ENCODE measurements around the gene FREM2.

The FREM2 gene

DNA sequence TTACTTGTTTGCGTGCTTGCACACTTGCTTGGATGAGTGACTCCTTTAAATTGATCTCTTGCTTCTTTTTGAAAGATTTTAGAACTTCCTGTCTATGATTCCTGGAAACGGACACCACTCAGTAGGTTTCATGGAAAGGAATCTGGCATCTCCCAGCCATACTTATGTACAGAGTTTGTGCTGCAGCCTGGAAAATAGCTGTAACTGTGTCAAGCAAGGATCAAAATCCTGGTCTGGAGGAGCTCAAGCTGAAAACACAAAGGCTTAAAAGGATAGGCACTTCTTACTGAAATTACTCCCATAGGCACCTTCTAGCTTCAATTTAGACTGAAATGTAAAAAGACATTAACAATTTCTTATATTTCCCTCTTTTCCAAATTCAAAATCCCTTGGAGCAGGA lies 1.4 kb upstream of the FREM2 start:
- no peak for DNase-seq (ENCODE audit: insufficient read length, low spot score)
- FAIRE-seq: no peak

DNA sequence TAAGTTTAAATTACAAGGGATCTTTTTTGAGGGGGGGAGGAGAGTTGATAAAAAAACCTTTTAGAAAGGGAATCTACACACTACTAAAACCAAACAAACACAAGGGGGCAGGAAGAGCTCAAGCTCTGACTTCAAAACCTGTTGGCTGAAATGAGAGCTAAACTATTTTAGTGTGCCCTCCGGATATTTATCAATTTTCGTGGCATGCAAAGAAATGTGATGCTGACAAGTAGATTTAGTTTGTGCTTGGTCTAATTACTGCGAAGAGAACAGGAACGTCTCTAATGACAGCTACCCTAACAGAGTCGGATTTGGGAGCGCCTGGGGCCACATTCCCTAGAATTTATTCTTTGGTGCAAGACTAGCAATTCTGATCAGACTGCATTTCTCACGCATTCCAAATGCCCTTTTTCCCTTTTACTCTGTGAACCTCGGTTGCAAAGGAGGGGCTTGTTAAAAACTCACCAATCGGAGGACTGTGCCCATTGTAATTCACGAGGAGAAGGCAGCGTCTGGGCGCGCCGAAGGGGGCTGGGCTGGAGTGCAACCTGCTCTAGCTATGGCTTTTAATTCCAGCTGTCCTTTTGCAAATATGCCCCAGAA lies 802 bp upstream of the FREM2 start:
- no peak for DNase-seq (ENCODE audit: insufficient read length, low spot score)
- FAIRE-seq: no peak

DNA sequence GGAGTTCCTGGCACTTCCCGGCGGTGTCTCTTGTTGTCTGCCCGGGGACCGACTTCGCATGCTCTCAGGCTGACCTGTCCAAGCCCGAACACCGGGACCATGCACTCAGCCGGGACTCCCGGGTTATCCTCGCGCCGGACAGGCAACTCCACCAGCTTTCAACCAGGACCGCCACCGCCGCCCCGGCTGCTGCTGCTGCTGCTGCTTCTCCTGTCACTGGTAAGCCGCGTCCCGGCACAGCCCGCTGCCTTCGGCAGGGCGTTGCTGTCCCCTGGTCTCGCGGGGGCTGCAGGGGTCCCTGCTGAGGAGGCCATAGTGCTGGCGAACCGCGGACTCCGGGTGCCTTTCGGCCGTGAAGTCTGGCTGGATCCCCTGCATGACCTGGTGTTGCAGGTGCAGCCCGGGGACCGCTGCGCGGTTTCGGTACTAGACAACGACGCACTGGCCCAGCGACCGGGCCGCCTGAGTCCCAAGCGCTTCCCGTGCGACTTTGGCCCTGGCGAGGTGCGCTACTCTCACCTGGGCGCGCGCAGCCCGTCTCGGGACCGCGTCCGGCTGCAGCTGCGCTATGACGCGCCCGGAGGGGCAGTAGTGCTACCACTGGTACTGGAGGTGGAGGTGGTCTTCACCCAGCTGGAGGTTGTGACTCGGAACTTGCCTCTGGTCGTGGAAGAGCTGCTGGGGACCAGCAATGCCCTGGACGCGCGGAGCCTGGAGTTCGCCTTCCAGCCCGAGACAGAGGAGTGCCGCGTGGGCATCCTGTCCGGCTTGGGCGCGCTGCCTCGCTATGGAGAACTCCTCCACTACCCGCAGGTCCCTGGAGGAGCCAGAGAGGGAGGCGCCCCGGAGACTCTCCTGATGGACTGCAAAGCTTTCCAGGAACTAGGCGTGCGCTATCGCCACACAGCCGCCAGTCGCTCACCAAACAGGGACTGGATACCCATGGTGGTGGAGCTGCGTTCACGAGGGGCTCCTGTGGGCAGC lies 661 bp downstream of the FREM2 start:
- no peak for DNase-seq (ENCODE audit: insufficient read length, low spot score)
- FAIRE-seq: no peak

DNA sequence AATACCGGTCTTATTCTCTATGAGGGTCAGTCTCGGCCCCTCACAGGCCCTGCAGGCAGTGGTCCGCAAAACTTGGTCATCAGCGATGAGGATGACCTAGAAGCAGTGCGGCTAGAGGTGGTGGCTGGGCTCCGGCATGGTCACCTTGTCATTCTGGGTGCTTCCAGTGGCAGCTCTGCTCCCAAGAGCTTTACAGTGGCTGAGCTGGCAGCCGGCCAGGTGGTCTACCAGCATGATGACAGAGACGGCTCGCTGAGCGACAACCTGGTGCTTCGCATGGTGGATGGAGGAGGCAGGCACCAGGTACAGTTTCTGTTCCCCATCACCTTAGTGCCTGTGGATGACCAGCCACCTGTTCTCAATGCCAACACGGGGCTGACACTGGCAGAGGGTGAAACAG lies 1.8 kb downstream of the FREM2 start:
- DNase-seq (ENCODE audit: insufficient read length, low spot score): no peak
- no peak for FAIRE-seq

DNA sequence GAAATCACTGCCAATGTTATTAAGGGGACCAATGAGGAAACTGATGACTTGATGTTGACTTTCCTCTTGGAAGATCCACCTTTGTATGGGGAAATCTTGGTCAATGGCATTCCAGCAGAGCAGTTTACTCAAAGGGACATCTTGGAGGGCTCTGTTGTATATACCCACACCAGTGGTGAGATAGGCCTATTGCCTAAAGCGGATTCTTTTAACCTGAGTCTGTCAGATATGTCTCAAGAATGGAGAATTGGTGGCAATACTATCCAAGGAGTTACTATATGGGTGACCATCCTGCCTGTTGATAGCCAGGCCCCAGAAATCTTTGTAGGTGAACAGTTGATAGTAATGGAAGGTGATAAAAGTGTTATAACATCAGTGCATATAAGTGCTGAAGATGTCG lies 3.4 kb downstream of the FREM2 start:
- DNase-seq (ENCODE audit: insufficient read length, low spot score) (no peak), FAIRE-seq (no peak)

DNA sequence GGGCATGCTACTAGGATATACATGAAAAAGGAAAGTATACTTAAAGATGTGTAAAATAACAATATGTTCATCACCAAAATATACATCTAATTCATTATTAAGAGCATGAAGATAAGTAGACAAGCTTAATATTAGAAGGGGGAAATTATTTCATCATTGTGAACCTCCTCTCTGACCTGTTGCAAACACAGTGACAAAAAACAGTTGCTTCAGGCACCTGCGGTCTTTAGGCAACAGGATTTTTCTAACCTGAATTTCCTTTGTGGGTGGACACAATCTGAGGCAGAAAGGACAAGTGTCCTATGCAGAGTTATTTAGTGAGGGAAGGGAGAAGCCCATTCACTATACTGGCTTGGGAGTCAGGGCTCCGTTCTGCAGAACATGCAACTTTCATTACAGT lies 6.3 kb downstream of the FREM2 start:
- FAIRE-seq (no peak), DNase-seq (ENCODE audit: insufficient read length, low spot score) (no peak)

DNA sequence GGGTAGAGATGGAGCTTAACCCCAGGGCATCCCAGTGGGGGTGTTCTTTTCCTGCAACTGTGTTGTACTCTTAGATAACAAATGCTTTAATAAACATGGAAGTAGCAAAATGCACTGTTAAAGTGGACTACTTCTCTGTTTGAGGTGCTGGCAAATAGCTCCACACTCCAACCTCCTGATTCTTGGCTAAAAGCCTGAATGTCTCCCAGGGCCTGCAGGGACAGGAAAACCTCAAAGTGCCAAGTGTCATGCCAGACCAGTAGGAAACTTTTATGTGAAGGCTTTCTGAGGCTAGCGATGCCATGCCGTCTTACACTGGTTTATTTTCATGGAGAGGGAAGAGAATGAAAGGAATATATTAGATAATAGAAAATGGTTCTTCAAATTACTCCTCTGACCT lies 6.8 kb downstream of the FREM2 start:
- DNase-seq (ENCODE audit: insufficient read length, low spot score) (no peak), FAIRE-seq (no peak)

DNA sequence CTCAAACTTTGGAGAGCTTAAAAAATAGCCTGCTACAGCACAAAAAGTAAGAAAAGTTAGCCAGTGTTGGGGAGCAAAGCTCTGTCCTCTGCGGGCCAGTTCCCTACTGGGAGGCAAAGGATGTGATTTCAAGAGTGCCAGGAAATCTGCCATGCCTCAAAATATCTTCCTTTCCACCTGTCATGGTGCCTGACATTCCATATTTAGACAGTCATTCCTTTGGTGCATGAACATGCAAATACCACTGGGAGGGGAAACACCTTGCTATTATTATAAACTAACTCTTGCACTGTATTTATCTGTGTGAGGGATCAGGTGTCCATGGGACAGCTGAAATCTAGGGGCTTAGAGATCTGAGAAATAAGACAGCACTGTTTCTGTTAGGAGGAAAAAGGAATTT lies 10.3 kb downstream of the FREM2 start:
- FAIRE-seq (no peak), DNase-seq (ENCODE audit: insufficient read length, low spot score) (no peak)

DNA sequence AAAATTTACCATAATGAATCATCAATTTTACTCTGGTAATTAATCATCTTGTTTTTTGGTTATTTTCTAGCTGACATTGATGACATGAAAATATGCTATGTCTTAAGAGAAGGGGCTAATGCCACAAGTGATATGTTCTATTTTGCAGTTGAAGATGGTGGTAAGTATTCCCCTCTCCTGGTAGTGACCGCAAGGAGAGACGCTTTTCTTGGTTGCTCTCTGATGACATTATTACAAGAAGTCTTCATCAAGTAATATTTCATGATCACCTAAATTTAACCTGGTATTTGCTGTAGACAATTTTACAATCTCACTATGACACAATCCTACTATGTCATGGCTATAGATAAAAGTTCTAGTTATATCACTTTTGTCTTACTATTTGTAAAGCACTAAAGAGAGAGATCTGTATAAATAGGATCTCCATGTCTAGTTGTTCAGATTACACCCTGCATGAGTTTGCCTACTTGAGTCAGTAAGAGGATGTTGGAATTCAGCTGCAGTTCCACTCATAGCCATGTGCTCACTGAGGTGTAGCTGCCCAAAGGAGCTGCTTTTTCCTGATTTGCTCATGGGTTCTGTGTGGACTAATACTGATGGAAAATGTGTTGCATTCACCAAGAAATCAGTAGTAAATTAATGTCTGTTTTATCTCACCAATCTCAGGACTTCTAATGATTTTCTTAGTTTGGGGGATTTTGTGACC lies 10.9 kb downstream of the FREM2 start:
- no peak for FAIRE-seq

DNA sequence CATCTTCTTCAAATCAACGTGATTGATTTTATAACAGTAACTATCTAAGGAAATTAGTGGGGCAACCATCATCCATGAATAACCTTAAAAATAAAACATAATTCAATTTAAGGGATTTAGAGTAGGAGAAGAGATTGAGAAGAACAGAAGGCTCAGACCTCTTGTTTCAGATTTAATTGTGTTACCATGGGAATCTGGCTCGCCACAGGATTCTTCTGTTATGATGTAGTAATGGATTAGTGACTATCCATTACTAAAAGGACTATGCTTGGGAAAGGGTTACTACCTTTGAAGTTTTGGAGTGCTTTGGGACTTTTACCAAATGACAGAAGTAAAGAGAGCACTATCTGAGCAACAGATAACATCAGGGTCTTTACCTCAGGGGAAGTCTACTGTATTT lies 13.2 kb downstream of the FREM2 start:
- FAIRE-seq: no peak
- no peak for DNase-seq (ENCODE audit: insufficient read length, low spot score)

More for the DNA sequence above, 10.9 kb downstream of the FREM2 start:
- no peak for DNase-seq (ENCODE audit: insufficient read length, low spot score)

DNA sequence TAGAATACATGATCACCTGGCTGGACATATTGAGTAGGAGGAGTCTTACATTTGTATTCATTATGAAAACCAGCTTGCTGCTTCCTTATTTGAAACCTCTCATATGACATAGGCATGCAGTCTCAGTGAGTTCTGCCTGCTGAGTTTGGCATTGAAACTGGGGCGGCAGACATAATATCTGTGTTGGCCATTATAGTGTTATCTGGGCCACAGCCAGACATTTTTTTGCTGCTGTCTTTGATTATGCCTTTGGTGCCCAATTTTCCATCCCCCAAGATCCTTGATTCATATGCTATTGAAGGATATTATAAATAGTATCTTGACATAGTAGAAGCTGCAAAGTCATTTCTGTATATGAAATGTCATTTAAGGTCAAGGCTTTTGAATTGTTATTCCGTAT lies 15.8 kb downstream of the FREM2 start:
- DNase-seq (ENCODE audit: insufficient read length, low spot score) (no peak), FAIRE-seq (no peak)

DNA sequence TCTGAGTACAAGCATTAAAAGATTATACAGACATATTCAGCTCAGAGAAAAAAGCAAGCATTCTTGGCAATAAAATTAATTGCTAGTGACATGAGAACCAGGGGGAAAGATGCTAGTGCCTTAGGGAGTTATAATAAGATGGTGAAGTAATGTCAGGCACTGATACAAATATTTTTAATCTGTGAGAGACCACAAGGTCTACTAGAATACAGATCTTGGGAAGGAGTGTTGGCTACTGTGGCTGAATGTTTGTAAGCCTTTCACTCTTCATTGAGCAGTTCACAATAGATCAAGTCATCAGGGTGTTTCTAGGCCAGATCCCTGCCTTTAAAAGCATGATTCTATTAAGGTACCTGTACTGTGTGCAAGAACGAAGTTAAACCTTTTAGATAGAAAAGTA lies 16.4 kb downstream of the FREM2 start:
- FAIRE-seq (no peak), DNase-seq (ENCODE audit: insufficient read length, low spot score) (no peak)

DNA sequence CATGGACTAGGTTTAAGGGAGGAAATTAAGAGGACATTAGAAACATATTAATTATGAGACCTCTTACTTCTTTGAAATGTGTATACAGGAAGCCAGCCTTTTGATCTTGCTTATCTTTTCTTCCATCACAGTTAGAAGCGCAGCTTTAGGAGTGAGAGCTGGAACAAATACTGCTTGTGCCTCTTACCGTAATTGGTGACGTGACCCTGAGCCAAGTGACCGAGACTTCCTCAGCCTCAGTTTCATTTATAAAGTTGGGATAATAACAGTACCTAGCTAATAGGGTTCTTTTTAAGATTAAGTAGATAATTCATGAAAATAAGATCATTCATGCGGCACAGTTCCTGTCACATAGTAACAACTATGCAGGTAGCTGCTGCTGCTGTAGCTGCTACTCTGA lies 18.5 kb downstream of the FREM2 start:
- FAIRE-seq (no peak), DNase-seq (ENCODE audit: insufficient read length, low spot score) (no peak)

DNA sequence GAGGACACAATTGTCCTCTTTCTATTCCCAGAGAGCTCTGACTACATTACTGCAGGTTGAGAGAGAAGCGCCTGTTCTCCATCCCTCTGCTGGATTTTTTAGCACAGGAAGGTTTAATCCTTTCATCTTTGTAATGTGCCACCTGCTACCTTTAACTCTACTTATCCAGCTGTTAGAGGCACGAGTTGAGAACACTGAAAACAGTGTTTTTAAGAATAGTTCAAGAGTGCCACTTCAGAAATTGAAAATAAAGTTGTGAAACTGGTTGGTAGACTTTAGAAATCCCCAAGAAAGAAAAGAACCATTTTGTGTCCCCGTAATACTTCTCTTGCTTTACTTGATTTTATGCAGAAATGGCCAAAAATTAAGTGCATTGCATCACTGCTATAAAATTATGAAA lies 20.6 kb downstream of the FREM2 start:
- DNase-seq (ENCODE audit: insufficient read length, low spot score) (no peak), FAIRE-seq (no peak)

DNA sequence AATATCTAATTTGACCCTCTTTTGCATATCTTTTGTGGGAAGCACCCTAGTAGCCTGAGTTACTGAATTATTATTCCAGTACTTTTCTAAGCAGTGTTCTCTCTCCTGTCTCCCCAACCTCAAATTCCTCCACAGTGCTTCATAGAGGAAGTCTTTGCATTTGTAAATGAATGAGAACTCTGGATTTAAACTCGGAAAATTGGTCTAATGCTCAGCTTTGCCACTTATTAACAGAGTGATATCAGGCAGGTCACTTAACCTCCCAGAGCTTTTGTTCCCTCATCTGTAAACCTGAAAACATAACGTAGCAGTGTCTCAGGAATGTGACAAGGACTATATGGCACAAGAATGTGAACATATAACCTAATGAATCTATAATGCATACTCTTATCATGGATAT lies 26.2 kb downstream of the FREM2 start:
- DNase-seq (ENCODE audit: insufficient read length, low spot score) (no peak), FAIRE-seq (no peak)

DNA sequence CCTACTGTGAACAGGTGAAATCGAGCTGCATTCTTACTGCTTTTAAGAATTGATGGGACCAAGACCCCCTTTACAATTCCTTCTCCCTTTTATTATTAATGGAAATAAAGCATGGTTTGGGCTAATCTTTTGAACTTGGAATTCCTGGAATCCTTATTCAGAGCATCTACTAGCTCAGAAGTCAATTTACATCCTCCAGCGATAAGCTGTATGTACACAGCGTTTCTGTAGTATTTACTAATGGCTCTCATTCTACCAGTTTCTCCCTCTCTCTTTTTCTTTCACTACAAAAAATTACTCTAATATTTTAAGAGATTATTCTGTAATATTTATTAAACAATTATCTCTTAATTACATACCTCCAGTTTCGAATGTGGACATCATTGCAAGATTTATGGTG lies 31.5 kb downstream of the FREM2 start:
- FAIRE-seq (no peak), DNase-seq (ENCODE audit: insufficient read length, low spot score) (no peak)

DNA sequence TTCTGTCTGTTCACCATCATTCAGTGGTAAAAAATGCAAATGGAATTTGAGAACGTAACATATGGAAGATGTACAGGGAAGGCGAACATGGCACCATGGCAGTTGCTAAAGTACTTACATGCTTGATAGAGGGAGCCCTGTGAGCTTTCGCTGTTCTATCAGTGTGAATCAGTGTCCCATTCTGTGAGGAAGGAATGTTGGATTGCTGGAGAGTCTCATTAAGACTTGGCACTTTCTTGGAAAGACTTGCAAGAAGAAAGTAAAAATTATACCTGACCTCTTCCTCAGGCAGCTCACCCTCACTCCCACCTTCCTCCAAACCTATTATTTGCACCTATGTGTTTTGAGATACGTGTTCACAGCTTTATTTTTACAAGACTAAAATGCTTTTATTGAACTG lies 43.5 kb downstream of the FREM2 start:
- DNase-seq (ENCODE audit: insufficient read length, low spot score) (no peak), FAIRE-seq (no peak)

DNA sequence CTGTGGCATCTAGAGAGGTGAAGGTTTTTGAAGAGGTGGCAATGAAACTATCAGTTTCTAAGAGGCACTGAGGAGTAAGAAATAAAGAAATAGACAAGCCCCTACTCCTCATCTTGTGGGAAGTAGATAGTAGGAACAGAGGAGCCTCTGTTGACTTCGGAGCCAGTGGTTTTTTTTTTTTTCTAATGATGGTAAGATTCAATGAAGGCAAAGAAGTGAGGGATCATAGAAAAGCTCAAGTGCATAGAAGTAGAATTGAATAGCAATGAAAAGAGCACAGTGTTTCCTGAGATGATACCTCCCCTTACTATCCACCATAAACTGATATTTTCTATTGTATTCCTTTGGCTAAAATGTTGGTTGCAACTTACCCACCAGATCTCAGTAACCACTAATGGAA lies 46.3 kb downstream of the FREM2 start:
- DNase-seq (ENCODE audit: insufficient read length, low spot score): no peak
- FAIRE-seq: no peak

DNA sequence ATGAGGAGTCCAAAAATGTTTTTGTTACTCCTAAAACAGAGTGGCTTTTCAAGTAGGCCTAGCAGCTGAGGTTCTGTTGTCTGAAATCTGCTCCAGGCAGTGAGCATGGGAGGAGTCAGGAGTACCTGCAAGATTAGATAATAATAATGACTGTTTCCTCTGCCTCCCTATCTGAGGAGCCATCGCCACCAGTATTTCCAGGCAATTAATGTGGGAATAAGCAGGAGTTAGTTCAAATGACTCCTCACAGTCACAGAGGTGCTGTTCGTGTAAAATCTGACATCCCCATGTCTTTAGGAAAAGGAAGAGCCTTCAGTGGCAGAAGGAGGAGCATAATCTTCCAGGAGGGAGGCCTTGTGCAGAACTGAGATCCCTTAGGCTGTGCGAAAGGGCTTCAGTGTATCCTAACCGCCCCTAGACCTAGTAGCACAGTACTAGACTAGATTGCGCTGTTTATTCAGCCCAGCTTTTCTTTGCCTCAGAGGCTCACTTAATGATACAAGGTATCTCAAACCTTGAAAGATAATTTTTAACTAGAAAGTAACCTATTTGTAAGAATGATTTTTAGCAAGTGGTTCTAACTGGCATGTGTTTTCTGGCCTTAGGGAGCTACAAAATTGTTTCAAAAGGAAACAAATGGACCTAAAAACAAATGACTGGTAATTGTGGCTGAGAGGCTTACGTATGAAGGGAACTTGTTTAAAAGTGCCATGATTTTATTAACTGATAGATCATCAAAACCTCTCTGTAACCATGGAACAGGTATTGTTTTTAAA lies 49.0 kb downstream of the FREM2 start:
- FAIRE-seq: no peak

DNA sequence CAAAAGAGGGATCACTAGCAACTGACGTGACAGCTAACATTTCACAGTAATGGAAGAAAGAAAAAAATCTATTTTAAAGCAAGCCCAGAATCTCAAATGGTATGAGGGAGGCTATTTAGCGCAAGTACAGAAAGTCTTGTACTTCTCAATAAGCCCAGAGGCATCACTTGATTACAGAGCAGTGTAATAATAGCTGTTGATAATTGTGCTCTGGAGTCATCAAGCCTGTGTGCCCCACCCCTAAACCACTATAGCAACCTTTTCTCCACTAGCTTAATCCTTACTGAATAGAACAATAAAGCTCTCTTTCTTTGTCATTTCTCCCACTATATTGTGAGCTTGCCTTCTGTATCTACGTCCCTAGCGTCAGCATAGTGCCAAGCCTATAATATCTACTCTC lies 56.6 kb downstream of the FREM2 start:
- no peak for FAIRE-seq
- DNase-seq (ENCODE audit: insufficient read length, low spot score): no peak

More for the DNA sequence above, 49.0 kb downstream of the FREM2 start:
- no peak for DNase-seq (ENCODE audit: insufficient read length, low spot score)

DNA sequence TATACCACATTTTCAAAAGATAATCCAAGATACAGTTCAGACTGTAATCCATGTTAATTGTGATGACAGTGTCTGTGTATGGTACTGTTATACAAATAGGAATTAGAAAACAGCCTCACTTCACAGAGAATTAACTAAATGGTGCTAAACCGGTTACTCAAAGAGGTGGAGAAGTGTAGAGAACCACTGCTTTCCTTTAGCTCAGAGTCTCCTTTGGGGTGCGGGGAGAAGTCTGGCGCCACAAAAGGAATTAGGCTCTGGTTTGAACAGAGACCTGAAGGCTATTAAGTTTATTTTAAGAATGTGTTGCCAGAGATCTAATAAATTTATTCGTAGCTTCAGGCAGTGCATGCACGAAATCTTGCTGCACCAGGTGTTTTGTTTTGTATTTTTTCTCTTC lies 65.8 kb downstream of the FREM2 start:
- DNase-seq (ENCODE audit: insufficient read length, low spot score) (no peak), FAIRE-seq (no peak)

Data from GM19239 (cell line).